Kidney (tissue), 14 donors: Measurements from ENCODE around the gene FBLN5. TPM values are rescaled to one million over a fixed set of nuclear protein-coding genes. Genes with fewer than 3 reads are reported as not detected.

Source experiments
- DNase-seq, 5 donors: peaks; one replicate each; pipeline ENCODE4 v3.0.0-alpha.2; 2013 to 2020
- FAIRE-seq: peaks from 2 replicates; lab custom pipeline; 2012; peaks lifted over from hg19 to GRCh38; lab: Jason Lieb, UNC
- H3K27ac ChIP-seq, 2 donors: one replicate each; pipeline ENCODE4 v1.7.0; 2013; ENCODE audit warnings: low read depth in 2 of 2, low read length in 2 of 2, inconsistent platforms in 1 of 2
- H3K27me3 ChIP-seq: one replicate; pipeline ENCODE4 v1.7.1; 2013; ENCODE audit warnings: low read length, inconsistent platforms; ENCODE audit not compliant: control insufficient read depth, insufficient read depth
- H3K36me3 ChIP-seq, 3 donors: one replicate each; pipeline versions ENCODE4 v1.7.0 to v1.7.1; 2013; ENCODE audit warnings: low read length in 3 of 3, control low read depth in 1 of 3, inconsistent platforms in 1 of 3; ENCODE audit not compliant: insufficient read depth in 3 of 3, control insufficient read depth in 2 of 3
- H3K4me1 ChIP-seq, 3 donors: one replicate each; pipeline versions ENCODE4 v1.7.0 to v1.7.1; 2013; ENCODE audit warnings: low read length in 3 of 3, inconsistent platforms in 1 of 3, low read depth in 1 of 3; ENCODE audit not compliant: control insufficient read depth in 2 of 3, insufficient read depth in 2 of 3
- H3K4me3 ChIP-seq, 3 donors: one replicate each; pipeline versions ENCODE4 v1.7.0 to v1.8.1; 2013; ENCODE audit warnings: low read length in 3 of 3, control low read depth in 1 of 3, inconsistent platforms in 1 of 3
- H3K9ac ChIP-seq, 3 donors: one replicate each; pipeline versions ENCODE4 v1.7.0 to v1.7.1; 2013; ENCODE audit warnings: low read length in 3 of 3, control low read depth in 1 of 3, inconsistent platforms in 1 of 3
- H3K9me3 ChIP-seq, 3 donors: one replicate each; pipeline versions ENCODE4 v1.7.0 to v1.7.1; 2013; ENCODE audit warnings: low read length in 3 of 3, control low read depth in 1 of 3, inconsistent platforms in 1 of 3; ENCODE audit not compliant: control insufficient read depth in 2 of 3, insufficient read depth in 1 of 3
- intact Hi-C: fragments of 100-400 bp; cut with DNase I; formaldehyde crosslinking; loops from one replicate; pipeline ENCODE4 v1.11.1; 2022
- polyA plus RNA-seq: library from polyadenylated mRNA; stranded (reverse); fragments of 350-450 nt; fragmentation: Illumina TruSeq; extraction: RNeasy Lipid Tissue Mini Kit (QIAGEN cat#74804); gene quantifications from one replicate; pipeline ENCODE4 v1.2.3, GENCODE V29; 2014; ENCODE audit warnings: low read depth, low replicate concordance; ENCODE audit not compliant: insufficient read depth
- total RNA-seq: library from RNA; stranded (reverse); fragmentation: NEBNext Ultra II Directional; extraction: Animal tissue kit (Norgen Biotek cat#: 25700); gene quantifications from one replicate; pipeline ENCODE4 v1.2.1, GENCODE V29; 2021
- TF ChIP-seq, protein P1 (sequence below): IDR thresholded peaks from 3 replicates; pipeline ENCODE4 v1.5.1; 2012; ENCODE audit warnings: mild to moderate bottlenecking, moderate library complexity, borderline replicate concordance; ENCODE audit not compliant: insufficient read depth; ENCODE audit errors: extremely low read depth
- donor health status: control.
- donor health status: control.
- donor health status: control.
- donor health status: control.
- donor health status: control.
- donor health status: DM: yes; HTN: yes; CAD: no.
- donor health status: Normal renal cell carcinoma (clear cell type).

FBLN5 gene
- total and polyA plus RNA-seq, 2 donors from 2014 or later = 75.2 to 99.0 TPM

- DNase-seq (no peak), FAIRE-seq (no peak)
- no peak overlapping the region for H3K27ac ChIP-seq
- H3K27me3 ChIP-seq = no peaks in the 10 kb centered on the region
- no peak overlapping the region for H3K4me3 ChIP-seq
- TF ChIP-seq, protein P1, sequence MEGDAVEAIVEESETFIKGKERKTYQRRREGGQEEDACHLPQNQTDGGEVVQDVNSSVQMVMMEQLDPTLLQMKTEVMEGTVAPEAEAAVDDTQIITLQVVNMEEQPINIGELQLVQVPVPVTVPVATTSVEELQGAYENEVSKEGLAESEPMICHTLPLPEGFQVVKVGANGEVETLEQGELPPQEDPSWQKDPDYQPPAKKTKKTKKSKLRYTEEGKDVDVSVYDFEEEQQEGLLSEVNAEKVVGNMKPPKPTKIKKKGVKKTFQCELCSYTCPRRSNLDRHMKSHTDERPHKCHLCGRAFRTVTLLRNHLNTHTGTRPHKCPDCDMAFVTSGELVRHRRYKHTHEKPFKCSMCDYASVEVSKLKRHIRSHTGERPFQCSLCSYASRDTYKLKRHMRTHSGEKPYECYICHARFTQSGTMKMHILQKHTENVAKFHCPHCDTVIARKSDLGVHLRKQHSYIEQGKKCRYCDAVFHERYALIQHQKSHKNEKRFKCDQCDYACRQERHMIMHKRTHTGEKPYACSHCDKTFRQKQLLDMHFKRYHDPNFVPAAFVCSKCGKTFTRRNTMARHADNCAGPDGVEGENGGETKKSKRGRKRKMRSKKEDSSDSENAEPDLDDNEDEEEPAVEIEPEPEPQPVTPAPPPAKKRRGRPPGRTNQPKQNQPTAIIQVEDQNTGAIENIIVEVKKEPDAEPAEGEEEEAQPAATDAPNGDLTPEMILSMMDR = no peak
- H3K9me3 ChIP-seq = no peaks in the 10 kb centered on the region
- H3K36me3 ChIP-seq = no peaks in the 10 kb centered on the region
- no peak overlapping the region for H3K9ac ChIP-seq
- peaks cover 0 to 2% (median 0%) of the 10 kb centered on the region in 3 donors for H3K4me1 ChIP-seq
- intact Hi-C loops = no loop called here
Measured at GRCh38 chr14:91858536-91859275, 88.8 kb downstream of the FBLN5 start.

- Histone ChIP-seq H3K9me3 (no peaks in the 10 kb centered on the region), H3K4me1 (peaks cover 0 to 2% (median 0%) of the 10 kb centered on the region in 3 donors), H3K27me3 (no peaks in the 10 kb centered on the region), H3K9ac (no peak overlapping the region), H3K4me3 (no peak overlapping the region), H3K36me3 (no peaks in the 10 kb centered on the region), H3K27ac (no peak overlapping the region)
- FAIRE-seq (no peak), DNase-seq (no peak)
- intact Hi-C loops = no loop called here
- TF ChIP-seq, protein P1 = no peak
Measured at GRCh38 chr14:91857614-91858013, 89.9 kb downstream of the FBLN5 start.

- TF ChIP-seq, protein P1 = no peak
- no peak for FAIRE-seq
Measured at GRCh38 chr14:91854327-91854934, 93.1 kb downstream of the FBLN5 start.

More at GRCh38 chr14:91854327-91854934, 93.1 kb downstream of the FBLN5 start:
- H3K27me3 ChIP-seq = no peaks in the 10 kb centered on the region
- no peaks in the 10 kb centered on the region for H3K36me3 ChIP-seq
- H3K4me3 ChIP-seq = no peak overlapping the region
- no peak for DNase-seq
- peaks cover 0 to 2% (median 0%) of the 10 kb centered on the region in 3 donors for H3K4me1 ChIP-seq
- no peak overlapping the region for H3K9ac ChIP-seq
- H3K9me3 ChIP-seq = no peaks in the 10 kb centered on the region
- intact Hi-C loops = no loop called here
- no peak overlapping the region for H3K27ac ChIP-seq
